ENCODE results near the gene INSC.

DNA sequence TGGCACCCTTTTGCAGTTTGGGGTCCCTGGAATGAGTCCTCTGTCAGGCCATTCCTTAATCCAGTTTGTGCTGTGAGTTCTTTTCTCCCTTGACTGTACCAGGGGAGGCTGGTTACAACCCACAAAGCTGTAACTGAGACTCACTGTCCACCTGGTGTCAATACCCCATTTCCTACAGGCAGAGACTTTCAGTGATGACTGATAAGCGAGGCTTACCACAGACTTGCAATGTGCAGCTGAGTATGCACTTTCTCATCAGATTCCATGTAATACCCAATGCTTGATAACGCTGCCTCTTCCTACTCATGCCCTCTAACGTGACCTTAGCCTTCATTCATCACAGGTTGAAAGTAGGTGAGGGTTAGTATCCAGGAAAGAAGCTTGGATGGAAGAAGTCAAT, 120.1 kb downstream of the INSC start:
- no peak for TF ChIP-seq POLR2A (IDR thresholded peaks at IDR 0.05)
- TF ChIP-seq CTCF (IDR thresholded peaks at IDR 0.05), result no peak
